ENCODE results near the gene PKD2L2.

DNA sequence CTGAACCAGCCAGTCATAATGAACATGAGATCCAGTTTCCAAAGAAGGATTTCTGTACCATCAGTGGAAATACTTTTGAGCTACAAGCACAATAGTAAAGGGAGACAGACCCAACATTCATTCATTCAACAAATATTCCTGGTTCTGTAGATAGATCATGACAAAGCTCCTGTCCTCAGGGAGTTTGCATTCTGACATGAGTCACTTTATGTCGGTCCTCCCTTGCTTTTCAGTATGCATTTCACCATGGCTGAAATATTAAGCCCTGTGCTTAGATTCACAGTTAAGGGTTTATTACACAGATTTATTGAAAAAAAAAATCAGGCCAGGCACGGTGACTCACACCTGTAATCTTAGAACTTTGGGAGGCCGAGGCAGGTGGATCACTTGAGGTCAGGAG lies 27.0 kb upstream of the PKD2L2 start:
- TF ChIP-seq, protein P1, sequence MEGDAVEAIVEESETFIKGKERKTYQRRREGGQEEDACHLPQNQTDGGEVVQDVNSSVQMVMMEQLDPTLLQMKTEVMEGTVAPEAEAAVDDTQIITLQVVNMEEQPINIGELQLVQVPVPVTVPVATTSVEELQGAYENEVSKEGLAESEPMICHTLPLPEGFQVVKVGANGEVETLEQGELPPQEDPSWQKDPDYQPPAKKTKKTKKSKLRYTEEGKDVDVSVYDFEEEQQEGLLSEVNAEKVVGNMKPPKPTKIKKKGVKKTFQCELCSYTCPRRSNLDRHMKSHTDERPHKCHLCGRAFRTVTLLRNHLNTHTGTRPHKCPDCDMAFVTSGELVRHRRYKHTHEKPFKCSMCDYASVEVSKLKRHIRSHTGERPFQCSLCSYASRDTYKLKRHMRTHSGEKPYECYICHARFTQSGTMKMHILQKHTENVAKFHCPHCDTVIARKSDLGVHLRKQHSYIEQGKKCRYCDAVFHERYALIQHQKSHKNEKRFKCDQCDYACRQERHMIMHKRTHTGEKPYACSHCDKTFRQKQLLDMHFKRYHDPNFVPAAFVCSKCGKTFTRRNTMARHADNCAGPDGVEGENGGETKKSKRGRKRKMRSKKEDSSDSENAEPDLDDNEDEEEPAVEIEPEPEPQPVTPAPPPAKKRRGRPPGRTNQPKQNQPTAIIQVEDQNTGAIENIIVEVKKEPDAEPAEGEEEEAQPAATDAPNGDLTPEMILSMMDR (IDR thresholded peaks at IDR 0.05), result no peak
- TF ChIP-seq POLR2AphosphoS5 (IDR thresholded peaks at IDR 0.05), result no peak
- TF ChIP-seq POLR2A (IDR thresholded peaks at IDR 0.05), result no peak

Data from sigmoid colon (tissue), 4 donors.